HG03095 (cell line): ENCODE data around the gene ADIRF.
"Not testable (repeated sequence)": the region's sequence is repeated elsewhere in the genome, so short reads cannot be mapped to it uniquely, and the experiment has no call there.

Experiments used
- ATAC-seq: cut with Tn5 transposase; IDR thresholded peaks from one replicate; pipeline ENCODE4 v1.9.1; 2021; ENCODE audit warnings: moderate library complexity; ENCODE audit not compliant: unreplicated experiment

ADIRF gene

GRCh38 chr10:86976362-86977056, 8.2 kb downstream of the ADIRF start:
- ATAC-seq, result no peak

DNA sequence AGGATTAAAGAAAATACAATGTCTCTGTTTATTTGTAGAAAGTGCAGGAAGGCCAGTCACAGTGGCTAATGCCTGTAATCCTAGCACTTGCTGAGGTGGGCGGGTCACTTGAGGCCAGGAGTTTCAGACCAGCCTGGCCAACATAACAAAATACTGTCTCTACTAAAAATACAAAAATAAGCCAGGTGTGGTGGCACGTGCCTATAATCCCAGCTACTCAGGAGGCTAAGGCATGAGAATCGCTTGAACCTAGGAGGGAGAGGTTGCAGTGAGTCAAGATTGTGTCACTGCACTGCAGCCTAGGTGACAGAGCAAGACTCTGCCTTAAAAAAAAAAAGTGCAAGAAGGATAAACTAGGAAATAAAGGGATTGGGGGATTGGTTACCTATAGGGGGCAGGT, 10.2 kb downstream of the ADIRF start:
- ATAC-seq, result not testable (repeated sequence)

GRCh38 chr10:86979296-86979818, 11.1 kb downstream of the ADIRF start:
- ATAC-seq, result no peak

DNA sequence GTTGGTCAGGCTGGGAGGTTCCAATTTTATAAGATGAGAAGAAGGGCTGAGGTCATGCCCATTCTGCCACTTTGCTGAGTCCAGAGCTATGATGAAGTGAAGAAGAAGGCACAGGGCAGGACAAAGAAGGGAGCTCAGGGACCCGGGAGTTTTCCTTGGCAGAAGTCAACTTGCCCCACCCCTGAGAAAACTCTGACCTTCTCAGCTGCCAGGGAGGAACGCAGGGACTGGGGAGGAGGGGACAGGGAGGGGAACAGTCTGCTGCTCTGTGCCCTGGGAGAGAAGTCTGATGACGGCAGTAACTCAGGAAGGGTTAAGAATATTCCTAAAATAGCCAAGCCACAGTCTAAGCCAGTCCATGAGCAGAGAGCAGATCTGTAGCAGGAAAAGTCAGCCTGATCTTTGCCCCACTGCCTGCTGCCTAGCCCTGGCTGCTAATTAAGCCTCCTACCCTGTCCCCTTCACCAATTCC, 11.7 kb downstream of the ADIRF start:
- ATAC-seq, result no peak

- not testable (repeated sequence) for ATAC-seq
These were observed 12.7 kb downstream of the ADIRF start for GRCh38 chr10:86981020-86981419.

- ATAC-seq, result no peak
These were observed 13.4 kb downstream of the ADIRF start for GRCh38 chr10:86981716-86982115.

- ATAC-seq, result not testable (repeated sequence)
These were observed 16.2 kb downstream of the ADIRF start for GRCh38 chr10:86984498-86984897.

GRCh38 chr10:86988520-86988919, 20.2 kb downstream of the ADIRF start:
- ATAC-seq, result no peak

- not testable (repeated sequence) for ATAC-seq
These were observed 23.1 kb downstream of the ADIRF start for GRCh38 chr10:86991362-86991761.

DNA sequence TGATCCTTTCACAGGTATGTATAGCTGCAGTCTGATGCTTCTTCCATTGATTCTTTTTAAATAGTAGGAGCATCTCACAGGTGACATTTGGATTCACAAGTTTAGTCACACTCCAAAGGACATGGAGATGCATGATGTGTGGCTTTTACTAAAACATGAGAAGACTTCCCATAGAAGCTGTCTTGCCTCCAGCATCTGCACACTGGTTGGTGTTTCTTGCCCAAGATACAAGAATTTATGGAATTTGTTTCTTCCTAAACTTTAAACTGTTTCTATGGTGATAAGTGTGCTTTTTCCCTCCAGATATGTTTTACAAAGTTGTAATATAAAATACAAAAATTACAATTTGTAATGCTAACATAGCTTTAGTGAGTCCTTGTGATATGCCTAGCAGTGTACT, 24.2 kb downstream of the ADIRF start:
- ATAC-seq, result no peak

DNA sequence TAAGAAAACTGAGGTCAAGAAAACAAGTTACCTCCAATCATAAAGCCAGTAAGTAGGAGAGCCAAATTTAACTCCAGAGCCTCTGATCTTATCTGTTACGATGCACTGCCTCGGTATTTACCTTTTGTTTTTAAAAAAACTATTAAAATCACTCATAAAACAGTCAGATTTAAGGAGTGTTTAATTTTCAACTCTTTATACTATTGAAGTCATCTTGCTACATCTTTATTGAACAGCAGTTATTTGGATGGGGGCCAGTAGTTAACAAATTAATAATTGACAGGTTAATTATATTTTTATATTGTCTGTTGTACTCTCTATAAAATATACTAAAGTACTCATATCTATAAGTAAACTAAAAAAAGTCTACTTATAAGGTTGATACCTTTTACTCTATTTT, 24.6 kb downstream of the ADIRF start:
- ATAC-seq, result no peak

DNA sequence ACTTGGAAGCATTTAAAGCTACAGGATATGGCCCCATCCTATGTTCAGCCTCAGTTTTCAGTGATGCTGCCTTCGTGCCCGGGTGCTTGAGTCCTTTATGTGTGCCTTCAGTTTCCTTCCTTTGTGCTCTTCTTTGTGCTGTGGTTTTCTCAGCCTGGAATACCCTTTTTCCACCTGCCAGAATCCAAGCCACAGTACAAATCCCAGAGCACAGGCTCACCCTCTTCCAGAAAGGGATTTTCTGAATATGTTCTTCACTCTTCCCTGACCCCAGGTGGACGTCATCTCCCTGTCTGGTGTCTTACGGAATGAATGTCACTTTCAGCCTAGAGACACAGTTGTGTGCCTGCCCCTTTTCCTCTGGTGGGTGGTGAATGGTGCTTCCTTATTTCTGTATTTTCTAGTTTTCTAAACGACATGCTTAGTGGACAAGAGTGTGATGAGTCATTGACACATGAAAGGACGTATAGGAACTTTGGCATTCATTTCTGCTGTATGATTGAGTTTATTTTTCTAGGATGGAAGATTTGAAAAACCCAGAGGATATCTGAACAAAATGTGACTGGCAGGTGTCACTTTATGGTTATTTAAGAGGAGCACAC, 31.6 kb downstream of the ADIRF start:
- ATAC-seq, result not testable (repeated sequence)

GRCh38 chr10:87000491-87000890, 32.2 kb downstream of the ADIRF start:
- no peak for ATAC-seq

DNA sequence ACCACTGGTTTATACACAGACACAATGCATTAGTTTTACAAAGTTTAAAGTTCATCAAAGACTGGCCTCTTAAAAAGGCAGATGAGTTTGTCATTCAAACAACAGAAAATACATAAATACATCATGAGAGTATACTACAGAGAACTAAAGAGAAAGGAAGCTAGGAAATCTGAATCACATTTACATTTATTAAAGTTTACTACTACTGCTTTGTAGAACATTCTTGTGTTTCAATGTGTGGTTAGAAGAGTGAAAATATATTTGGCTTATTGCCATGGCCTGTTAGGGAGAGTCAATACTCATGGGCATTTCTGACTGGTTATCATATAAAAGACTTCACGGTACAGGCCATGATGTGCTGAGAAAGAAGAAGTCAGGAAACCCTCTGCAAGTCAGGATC, 38.8 kb downstream of the ADIRF start:
- not testable (repeated sequence) for ATAC-seq

- ATAC-seq, result not testable (repeated sequence)
These were observed 39.4 kb downstream of the ADIRF start for GRCh38 chr10:87007674-87008073.

DNA sequence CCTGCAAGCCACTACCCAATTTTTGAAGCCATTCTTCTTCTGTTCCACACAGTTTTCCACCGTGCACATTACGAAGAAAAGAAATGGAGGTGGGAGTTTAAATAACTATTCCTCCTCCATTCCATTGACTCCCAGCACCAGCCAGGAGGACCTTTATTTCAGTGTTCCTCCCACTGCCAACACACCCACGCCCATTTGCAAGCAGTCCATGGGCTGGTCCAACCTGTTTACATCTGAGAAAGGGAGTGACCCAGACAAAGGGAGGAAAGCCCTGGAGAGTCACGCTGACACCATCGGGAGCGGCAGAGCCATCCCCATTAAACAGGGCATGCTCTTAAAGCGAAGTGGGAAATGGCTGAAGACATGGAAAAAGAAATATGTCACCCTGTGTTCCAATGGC, 40.0 kb downstream of the ADIRF start:
- ATAC-seq, result not testable (repeated sequence)

DNA sequence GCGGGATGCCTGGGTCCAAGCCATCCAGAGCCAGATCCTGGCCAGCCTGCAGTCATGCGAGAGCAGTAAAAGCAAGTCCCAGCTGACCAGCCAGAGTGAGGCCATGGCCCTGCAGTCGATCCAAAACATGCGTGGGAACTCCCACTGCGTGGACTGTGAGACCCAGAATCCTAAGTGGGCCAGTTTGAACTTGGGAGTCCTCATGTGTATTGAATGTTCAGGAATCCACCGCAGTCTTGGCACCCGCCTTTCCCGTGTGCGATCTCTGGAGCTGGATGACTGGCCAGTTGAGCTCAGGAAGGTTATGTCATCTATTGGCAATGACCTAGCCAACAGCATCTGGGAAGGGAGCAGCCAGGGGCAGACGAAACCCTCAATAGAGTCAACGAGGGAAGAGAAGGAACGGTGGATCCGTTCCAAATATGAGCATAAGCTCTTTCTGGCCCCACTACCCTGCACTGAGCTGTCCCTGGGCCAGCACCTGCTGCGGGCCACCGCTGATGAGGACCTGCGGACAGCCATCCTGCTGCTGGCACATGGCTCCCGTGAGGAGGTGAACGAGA, 40.9 kb downstream of the ADIRF start:
- not testable (repeated sequence) for ATAC-seq

- ATAC-seq, result not testable (repeated sequence)
These were observed 45.2 kb downstream of the ADIRF start for GRCh38 chr10:87013528-87013927.

- not testable (repeated sequence) for ATAC-seq
These were observed 46.9 kb downstream of the ADIRF start for GRCh38 chr10:87014986-87015716.

GRCh38 chr10:87018127-87018526, 49.8 kb downstream of the ADIRF start:
- not testable (repeated sequence) for ATAC-seq

DNA sequence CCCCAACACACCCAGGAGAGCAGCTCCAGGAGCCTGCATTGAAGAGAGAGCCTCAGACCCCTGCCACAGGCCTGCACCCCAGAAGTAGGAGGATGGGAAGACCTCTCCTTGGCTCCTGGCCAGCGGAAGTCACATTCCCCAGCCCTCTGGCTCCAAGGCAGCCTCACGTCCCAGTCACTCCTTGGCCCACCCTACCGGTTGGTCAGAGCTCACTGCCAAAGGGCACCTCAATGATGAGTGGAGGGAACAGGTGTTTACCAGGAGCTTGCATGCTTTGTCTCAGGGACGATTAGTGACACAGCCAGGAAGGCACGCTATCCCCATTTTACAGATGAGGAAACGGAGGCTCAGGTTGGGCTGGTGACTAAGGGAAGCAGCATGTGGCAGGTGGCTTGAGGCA, 50.8 kb downstream of the ADIRF start:
- not testable (repeated sequence) for ATAC-seq
